Stimulated activated CD4-positive, alpha-beta T cell treated with anti-CD3 and anti-CD28 coated beads, Interleukin-12 subunit alpha, Interleukin-12 subunit beta, amount 100 ng/mL, for 4 hours (primary cell): ENCODE data around the gene INSC.

ENCODE experiments used
- DNase-seq: peaks from one replicate; pipeline ENCODE4 v3.0.0-alpha.2; 2020

Gene INSC

GRCh38 chr11:15148169-15148568, 33.4 kb downstream of the INSC start:
- no peak for DNase-seq

DNA sequence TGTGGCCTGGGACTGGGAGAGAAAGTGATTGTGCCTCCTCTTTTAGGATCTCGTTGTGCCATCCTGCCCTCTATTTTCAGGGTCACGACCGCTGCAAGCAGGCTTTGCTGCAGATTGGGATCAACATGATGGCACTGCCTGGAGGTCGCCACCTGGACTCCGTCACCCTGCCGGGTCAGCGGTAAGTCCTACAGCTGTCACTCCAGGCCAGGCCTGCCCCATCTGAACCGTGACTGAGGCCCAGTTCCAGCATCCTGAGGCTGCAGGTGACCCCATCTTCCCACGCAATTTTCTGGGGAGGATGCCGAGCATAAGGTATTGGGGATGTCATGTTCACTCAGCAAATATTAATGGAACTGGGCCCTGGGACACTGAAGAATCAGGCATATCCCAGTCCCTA, 34.3 kb downstream of the INSC start:
- no peak for DNase-seq

DNA sequence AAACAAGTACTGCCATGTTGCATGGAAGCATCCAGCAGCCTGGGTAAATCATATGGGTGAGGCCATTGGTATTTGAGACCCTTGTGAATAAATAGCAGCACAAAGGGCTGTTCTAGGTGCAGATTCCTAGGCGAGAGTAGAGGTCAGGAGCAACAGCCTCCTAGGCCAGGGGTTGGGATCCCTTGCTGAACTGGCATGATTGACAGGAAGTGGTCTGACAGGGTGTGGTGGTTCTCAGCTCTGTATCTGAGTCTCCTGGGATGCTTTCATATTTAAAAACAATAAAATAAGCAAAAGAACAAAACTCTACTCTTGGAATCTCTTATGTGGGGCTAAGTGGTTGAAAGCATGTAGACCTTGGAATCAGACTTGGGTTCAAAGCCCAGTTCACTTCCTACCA, 35.8 kb downstream of the INSC start:
- DNase-seq: no peak

GRCh38 chr11:15153231-15153630, 38.5 kb downstream of the INSC start:
- DNase-seq: no peak

DNA sequence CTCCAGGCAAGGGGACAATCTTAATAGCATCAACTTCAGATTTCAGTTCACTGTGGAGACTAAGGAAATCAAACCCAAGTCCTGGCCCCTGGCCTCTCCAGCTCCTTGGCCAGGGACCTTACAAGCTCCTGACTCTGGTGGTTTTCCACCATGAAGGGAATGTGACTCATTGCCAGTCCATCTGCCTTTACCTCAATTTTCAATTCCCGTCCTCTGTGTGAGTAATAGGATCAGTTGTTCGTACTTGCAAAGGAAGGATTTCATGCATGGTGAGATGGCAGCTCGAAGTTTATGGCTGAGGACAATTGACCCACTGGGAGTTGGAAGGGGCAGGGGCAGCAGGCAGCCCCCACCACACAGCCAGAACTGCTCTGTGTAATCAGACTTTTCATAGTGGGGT, 42.5 kb downstream of the INSC start:
- DNase-seq: no peak

GRCh38 chr11:15157606-15158137, 42.9 kb downstream of the INSC start:
- no peak for DNase-seq

DNA sequence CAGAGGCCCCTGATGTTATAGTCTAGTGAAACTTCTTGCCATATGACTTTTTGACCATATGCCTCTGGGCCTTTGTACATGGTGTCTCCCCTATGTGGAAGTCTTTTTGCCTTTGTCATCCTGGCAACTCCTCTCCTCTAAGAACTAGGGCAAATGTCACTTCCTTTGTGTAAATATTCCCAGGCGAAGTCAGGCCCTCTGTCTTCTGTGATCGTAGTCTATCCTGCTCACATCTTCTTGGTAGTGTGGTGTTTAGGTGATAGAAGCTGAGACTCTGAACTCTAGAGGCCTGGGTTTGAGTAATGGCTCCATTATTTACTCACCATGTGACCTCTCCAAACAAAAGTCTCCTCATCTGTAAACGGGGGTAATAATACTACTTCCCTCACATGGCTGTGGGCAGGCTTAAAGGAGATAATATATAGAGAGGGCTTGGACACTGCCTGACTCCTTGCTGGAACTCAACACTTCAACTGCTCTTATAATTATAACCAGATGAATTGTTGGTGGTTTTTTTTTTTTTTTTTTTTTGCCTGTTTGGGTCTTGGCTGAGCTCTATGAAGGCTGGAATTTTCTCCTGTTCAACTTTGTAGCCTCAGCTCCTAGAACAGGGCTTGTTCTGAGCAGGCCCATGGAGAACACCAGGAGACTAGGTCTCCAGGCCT, 43.8 kb downstream of the INSC start:
- DNase-seq: no peak

GRCh38 chr11:15159085-15159484, 44.4 kb downstream of the INSC start:
- DNase-seq: no peak

DNA sequence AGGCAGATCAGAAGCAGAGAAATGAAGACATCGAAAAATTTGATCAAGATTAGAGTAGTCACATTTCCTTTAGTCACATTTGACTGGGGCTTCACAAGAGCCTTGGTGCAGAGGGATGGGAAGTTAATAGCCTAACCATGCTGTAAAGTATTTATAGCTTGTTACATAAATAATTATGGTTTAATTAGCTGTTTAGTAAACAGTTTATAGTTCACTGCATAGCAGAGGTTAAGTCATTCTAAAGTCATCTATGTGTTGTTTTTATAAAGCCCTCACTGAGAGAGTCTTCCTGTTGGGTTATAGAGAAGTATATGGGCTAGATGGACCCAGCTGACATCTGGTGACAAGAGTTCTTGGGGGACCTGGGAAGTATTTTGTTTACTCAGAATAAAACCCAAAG, 47.1 kb downstream of the INSC start:
- DNase-seq: no peak

DNA sequence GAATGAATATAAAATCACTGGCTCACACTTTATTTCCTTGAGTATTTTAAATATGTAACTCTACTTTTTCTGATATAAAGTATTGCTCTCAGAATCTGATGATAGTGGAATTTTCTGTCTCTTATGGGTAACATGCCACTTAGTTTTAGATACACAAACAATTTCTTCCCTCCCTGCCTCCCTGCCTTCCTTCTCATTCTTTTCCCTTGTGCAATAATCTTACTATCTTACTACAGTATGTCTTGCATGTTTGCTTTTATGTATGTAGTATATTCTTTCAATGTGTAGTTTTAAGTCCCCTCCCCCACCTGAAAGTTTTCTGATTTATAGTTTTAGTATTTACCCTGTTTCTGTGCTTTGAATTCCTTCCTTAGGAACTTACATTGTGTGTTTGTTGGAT, 48.4 kb downstream of the INSC start:
- DNase-seq: no peak

- no peak for DNase-seq
These were observed 51.5 kb downstream of the INSC start for GRCh38 chr11:15166204-15166603.

DNA sequence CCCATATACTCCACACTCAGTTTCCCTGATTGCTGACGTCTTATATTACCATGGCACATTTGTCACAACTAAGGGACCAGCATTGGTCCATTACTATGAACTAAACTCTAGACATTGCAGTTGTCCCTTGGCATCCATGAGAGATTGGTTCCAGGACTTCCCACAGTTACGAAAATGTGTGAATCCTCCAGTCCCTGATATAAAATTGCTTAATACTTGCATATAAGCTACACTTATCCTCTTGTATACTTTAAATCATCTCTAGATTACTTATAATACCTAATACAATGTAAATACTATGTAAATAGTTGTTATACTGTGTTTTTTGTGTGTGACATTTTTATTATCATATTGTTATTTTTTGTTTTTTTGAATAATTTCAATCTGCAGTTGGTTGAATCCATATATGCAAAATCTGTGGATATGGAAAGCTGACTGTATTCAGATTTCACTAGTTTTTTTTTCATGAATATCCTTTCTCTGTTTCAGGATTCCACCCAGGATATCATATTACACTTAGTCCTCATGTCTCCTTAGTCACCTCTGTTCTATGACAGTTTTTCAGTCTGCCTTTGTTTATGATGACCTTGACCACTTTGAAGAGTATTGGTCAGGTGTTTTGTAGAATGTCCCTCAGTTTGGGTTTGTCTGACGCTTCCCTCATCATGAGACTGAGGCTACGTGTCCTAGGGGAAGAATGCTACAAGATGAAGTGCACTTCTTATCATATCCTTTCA, 55.3 kb downstream of the INSC start:
- no peak for DNase-seq

DNA sequence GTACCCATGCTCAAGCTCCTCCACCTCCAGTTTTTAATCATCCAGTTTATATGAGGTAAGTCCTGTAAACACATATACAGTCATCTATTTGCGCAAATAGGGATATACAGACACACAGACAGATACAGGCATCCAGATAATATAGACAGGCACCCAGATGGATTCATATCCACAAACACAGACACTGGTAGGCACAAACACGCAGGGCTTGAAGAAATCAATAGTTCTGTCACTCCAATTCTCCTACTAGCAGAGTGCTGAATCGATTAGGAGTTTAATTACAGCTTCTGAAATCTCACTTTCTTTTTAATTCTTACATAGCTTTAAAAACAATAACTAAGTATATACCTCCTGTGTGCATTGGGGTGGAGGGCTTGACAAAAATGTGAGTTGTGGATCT, 56.0 kb downstream of the INSC start:
- DNase-seq: no peak

DNA sequence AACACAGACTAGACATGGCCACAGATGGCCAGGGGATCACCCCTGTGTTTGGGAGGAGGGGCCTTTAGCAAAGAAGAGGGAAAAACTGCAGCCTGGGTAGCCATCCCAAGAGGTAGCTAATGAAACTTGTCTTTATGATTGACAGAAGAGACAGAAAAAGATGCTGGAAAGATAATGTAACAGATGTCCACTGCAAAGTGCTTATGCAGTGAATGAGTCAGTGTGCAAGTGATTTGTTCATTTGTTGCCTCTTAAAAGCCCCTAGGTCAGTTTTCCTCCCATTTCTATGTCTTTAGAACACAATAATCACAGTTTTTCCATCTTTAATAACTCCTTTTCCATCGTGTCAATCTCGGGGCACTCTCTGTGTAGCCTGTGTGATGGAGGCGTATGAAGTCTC, 57.2 kb downstream of the INSC start:
- DNase-seq: no peak

DNA sequence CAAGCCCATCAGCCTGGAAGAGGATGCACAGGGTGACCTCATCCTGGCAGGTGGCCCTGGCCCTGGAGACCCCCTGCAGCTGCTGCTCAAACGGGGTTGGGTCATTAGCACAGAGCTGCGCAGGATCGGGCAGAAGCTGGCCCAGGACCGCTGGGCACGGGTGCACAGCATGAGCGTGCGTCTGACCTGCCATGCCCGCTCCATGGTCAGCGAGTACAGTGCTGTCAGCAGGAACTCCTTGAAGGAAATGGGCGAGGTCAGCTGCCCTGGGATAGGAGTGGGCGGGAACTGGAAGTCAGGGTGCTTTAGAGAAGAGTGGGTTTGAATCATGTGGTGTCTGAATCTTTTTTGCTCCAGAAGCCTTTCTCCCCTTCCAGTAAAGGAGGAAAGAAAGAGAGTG, 61.1 kb downstream of the INSC start:
- no peak for DNase-seq

GRCh38 chr11:15176646-15177163, 62.0 kb downstream of the INSC start:
- DNase-seq: no peak

DNA sequence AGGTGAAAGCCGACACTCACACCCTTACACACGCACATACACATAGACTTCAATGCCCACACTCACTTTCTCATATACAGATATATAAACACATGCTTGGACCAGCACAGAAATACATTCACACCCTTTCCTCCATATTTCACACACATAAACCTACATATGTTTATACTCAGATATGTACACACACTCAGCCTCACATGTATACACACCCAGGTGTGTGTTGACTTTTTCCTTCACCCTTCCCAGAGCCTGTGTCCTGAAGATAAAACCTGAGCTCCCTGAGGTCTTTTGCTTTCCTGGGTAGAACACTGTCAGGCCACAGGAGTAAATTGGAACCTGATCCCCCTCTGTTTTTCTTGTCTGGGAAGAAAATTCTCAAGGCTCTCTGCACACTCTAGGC, 62.8 kb downstream of the INSC start:
- no peak for DNase-seq

DNA sequence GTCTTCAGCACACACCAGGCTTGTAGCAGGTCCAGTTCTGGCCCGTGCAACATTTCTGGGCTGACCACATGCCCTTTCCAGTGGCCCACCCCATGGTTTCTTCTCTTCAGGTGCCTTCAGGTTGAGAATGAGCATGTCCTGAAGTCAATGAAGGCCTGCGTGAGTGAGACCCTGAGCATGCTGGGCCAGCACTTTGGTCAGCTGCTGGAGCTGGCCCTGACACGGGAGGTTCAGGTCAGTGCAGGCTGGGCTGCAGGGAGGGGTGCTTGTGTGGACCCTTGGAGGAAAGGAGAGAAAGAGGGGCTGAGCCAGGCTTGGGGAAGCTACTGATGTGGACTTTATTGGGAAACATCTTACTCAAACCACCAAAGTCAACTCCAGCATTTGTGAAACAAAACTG, 63.5 kb downstream of the INSC start:
- no peak for DNase-seq

DNA sequence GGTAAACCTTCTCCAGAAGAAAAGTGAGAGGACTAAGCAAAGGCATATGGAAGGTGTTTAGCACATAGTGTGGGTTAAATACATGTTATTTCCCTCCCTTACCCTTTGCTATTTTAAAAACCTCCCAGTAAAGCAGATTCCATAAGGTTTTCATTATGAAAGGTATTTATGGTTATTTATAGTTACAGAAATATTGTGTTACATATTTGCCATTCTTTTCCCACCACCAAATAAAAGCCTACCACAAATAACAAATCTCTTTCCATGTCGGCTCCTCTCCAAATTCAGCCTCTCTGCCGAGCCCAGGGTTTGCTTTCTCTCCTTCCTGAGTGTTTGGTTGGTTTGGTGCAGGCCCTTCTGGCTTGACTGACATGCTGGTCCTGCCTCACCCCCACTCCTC, 64.4 kb downstream of the INSC start:
- no peak for DNase-seq

- DNase-seq: no peak
These were observed 65.6 kb downstream of the INSC start for GRCh38 chr11:15180212-15180792.

DNA sequence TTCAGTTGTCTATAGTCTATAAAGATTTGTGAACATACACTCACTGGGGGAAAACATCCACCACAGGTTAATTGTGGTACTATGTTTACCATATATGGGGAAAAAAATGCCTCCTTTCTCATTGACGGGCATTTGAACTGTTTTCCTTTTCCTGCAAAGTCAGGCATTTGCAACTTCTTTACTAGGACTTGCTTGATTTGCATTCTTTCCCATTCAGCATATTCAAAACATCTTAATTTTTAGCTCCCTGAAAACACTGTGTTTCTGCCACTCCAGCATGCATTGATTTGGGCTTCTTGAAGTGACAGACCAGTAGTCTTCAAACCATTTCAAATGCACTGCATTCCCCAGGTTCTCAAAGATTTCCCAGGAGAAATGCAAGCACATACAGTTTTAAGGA, 67.6 kb downstream of the INSC start:
- DNase-seq: no peak

DNA sequence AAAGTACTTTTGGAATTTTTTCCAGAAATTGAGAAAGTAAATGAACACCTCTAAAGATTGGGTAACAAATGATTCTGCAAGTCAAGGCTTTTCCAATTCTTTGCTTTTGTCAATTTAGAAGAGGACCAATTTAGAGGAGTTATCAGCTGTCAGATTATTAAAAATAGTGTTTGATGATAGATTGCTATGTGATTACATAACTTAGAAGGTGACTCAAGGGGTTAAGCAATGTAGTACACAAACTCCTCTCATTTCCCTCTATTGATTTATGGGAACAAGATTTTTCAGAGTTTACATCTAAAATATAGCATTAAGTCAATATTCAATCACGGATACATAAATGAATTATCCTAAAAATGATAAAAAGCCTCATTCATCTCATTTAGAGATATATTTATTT, 70.3 kb downstream of the INSC start:
- DNase-seq: no peak

- no peak for DNase-seq
These were observed 71.4 kb downstream of the INSC start for GRCh38 chr11:15186146-15186545.

GRCh38 chr11:15189189-15189588, 74.5 kb downstream of the INSC start:
- no peak for DNase-seq
